IMR-90 (cell line): ENCODE results near the gene COG7. TPM values are rescaled to one million over a fixed set of nuclear protein-coding genes. Genes with fewer than 3 reads are reported as not detected.
A peak's percentile ranks its signal among the peaks of the same experiment; 100 is the strongest.

Source experiments
- ATAC-seq: fragments of 200-7000 bp; cut with Tn5 transposase; 2 replicates; pipeline ENCODE4 v1.9.1; 2020; ENCODE audit warnings: low read depth, mild to moderate bottlenecking, moderate library complexity
- BruUV-seq: library from RNA; stranded (reverse); fragments of 400-500 nt; replicated peaks from 2 replicates; lab custom pipeline; 2021; lab: Mats Ljungman, UMichigan
- CTCF ChIA-PET: fragments of 300-600 bp; formaldehyde crosslinking; extraction: SDS; loops from one replicate; lab custom pipeline; 2021; ENCODE audit warnings: antibody characterized with exemption; lab: Yijun Ruan, JAX
- POLR2A ChIA-PET: fragments of 300-600 bp; sonication (Branson Sonifier 250); formaldehyde crosslinking; loops from one replicate; lab custom pipeline; 2022; ENCODE audit warnings: antibody characterized with exemption; ENCODE audit not compliant: unreplicated experiment; lab: Charles Lee
- DNase-seq: peaks from one replicate; pipeline ENCODE4 v3.0.0; 2013
- H2AFZ ChIP-seq: replicated peaks from 2 replicates; pipeline ENCODE3; 2013; ENCODE audit warnings: low read length, mild to moderate bottlenecking; ENCODE audit not compliant: poor library complexity
- H2AK5ac ChIP-seq: 2 replicates; pipeline ENCODE4 v1.6.1; 2013; ENCODE audit warnings: low read depth, low read length, inconsistent platforms
- H2AK9ac ChIP-seq: replicated peaks from 2 replicates; pipeline ENCODE3; 2013; ENCODE audit warnings: mild to moderate bottlenecking, low read depth, low read length, moderate library complexity; ENCODE audit not compliant: poor library complexity
- H2BK120ac ChIP-seq: 2 replicates; pipeline ENCODE4 v1.6.1; 2013; ENCODE audit warnings: low read depth, low read length, inconsistent platforms
- H2BK15ac ChIP-seq: 3 replicates; pipeline ENCODE4 v1.6.1; 2013; ENCODE audit warnings: low read depth, low read length, inconsistent platforms
- H2BK20ac ChIP-seq: 2 replicates; pipeline ENCODE4 v1.6.1; 2013; ENCODE audit warnings: low read depth, mild to moderate bottlenecking, inconsistent platforms, low read length, moderate library complexity
- H2BK5ac ChIP-seq: 2 replicates; pipeline ENCODE4 v1.6.1; 2013; ENCODE audit warnings: mild to moderate bottlenecking, low read depth, low read length, inconsistent platforms; ENCODE audit not compliant: poor library complexity, severe bottlenecking
- H3K14ac ChIP-seq: replicated peaks from 2 replicates; pipeline ENCODE4 v1.6.1; 2013; ENCODE audit warnings: low read depth, low read length, inconsistent platforms
- H3K18ac ChIP-seq: 2 replicates; pipeline ENCODE4 v1.6.1; 2013; ENCODE audit warnings: low read depth, low read length, control low read depth
- H3K23ac ChIP-seq: 2 replicates; pipeline ENCODE4 v1.6.1; 2013; ENCODE audit warnings: low read depth, low read length, inconsistent platforms
- H3K27ac ChIP-seq: 2 replicates; pipeline ENCODE4 v1.5.1; 2013; ENCODE audit warnings: mild to moderate bottlenecking, control low read depth, low read length; ENCODE audit not compliant: insufficient read depth
- H3K27me3 ChIP-seq: 2 replicates; pipeline ENCODE4 v1.6.1; 2013; ENCODE audit warnings: low read length; ENCODE audit not compliant: control insufficient read depth, insufficient read depth
- H3K36me3 ChIP-seq: 2 replicates; pipeline ENCODE4 v1.6.1; 2013; ENCODE audit warnings: low read length, mixed read lengths; ENCODE audit not compliant: control insufficient read depth, insufficient read depth
- H3K4ac ChIP-seq: 2 replicates; pipeline ENCODE4 v1.6.1; 2013; ENCODE audit warnings: low read depth, low read length, inconsistent platforms
- H3K4me1 ChIP-seq: 2 replicates; pipeline ENCODE4 v1.6.1; 2013; ENCODE audit warnings: low read length, mixed read lengths; ENCODE audit not compliant: control insufficient read depth, insufficient read depth
- H3K4me2 ChIP-seq: 2 replicates; pipeline ENCODE4 v1.6.1; 2013; ENCODE audit warnings: low read depth, mild to moderate bottlenecking, control low read depth, low read length, moderate library complexity
- H3K4me3 ChIP-seq: 2 replicates; pipeline ENCODE4 v1.5.1; 2013; ENCODE audit warnings: low read depth, mild to moderate bottlenecking, control low read depth, low read length, moderate library complexity; ENCODE audit not compliant: insufficient read depth
- H3K56ac ChIP-seq: 2 replicates; pipeline ENCODE4 v1.6.1; 2013; ENCODE audit warnings: low read length, inconsistent platforms; ENCODE audit not compliant: insufficient read depth; ENCODE audit errors: extremely low read depth
- H3K79me1 ChIP-seq, 2 experiments: 2 replicates each; pipeline ENCODE4 v1.6.1; 2013; ENCODE audit warnings: low read length in 2 of 2, inconsistent platforms in 1 of 2, low read depth in 1 of 2
- H3K9ac ChIP-seq: 2 replicates; pipeline ENCODE4 v1.6.1; 2013; ENCODE audit warnings: low read depth, low read length, control low read depth
- H3K9me1 ChIP-seq: 2 replicates; pipeline ENCODE4 v1.6.1; 2013; ENCODE audit warnings: low read length, inconsistent platforms; ENCODE audit not compliant: insufficient read depth
- H3K9me3 ChIP-seq: 2 replicates; pipeline ENCODE4 v1.6.1; 2013; ENCODE audit warnings: low read length; ENCODE audit not compliant: control insufficient read depth, insufficient read depth
- H4K20me1 ChIP-seq: 2 replicates; pipeline ENCODE4 v1.6.1; 2013; ENCODE audit warnings: low read length, inconsistent platforms; ENCODE audit not compliant: insufficient read depth
- H4K5ac ChIP-seq: 2 replicates; pipeline ENCODE4 v1.6.1; 2013; ENCODE audit warnings: mild to moderate bottlenecking, low read depth, low read length, control low read depth
- H4K8ac ChIP-seq, 2 experiments: 2 replicates each; pipeline ENCODE4 v1.6.1; 2013; ENCODE audit warnings: low read depth in 2 of 2, low read length in 2 of 2, control low read depth in 1 of 2, inconsistent platforms in 1 of 2
- H4K91ac ChIP-seq: 2 replicates; pipeline ENCODE4 v1.6.1; 2013; ENCODE audit warnings: low read depth, low read length, inconsistent platforms; ENCODE audit not compliant: insufficient read depth
- MAFK ChIP-seq: IDR thresholded peaks from 2 replicates; pipeline ENCODE4 v1.6.1; 2012; ENCODE audit warnings: low read depth, low read length, improper control_type of control experiment
- NFE2L2 ChIP-seq: fragments of 150-350 bp; IDR thresholded peaks from 2 replicates; pipeline ENCODE4 v1.6.1; 2016; ENCODE audit warnings: low read depth, mild to moderate bottlenecking, low read length
- RAD21 ChIP-seq: IDR thresholded peaks from 2 replicates; pipeline ENCODE4 v1.6.1; 2012; ENCODE audit warnings: low read length, improper control_type of control experiment
- RFX5 ChIP-seq: IDR thresholded peaks from 2 replicates; pipeline ENCODE4 v1.8.0; 2012; ENCODE audit warnings: low read depth, mild to moderate bottlenecking, low read length, moderate library complexity
- WGBS, 2 experiments: methylation state at CpG; one replicate each; pipeline versions ENCODE4 v1.1.5 to v1.1.7; 2013; ENCODE audit warnings: missing lambda C conversion rate in 2 of 2; ENCODE audit not compliant: insufficient read length in 1 of 2; ENCODE audit errors: extremely low coverage in 2 of 2; 5-methylcytosine and 5-hydroxymethylcytosine counted together
- dilution Hi-C: fragments of 300-500 bp; cut with HindIII; formaldehyde crosslinking; loops from one replicate; pipeline ENCODE4 v1.14.3; 2018; ENCODE audit warnings: low sequenced_read_pairs; ENCODE audit not compliant: unreplicated experiment
- in situ Hi-C: fragments of 300-500 bp; cut with MboI; formaldehyde crosslinking; loops from 3 replicates; pipeline ENCODE4 v1.14.3; 2019; ENCODE audit warnings: low sequenced_read_pairs, inconsistent platforms, mixed read lengths
- intact Hi-C: fragments of 100-400 bp; cut with micrococcal nuclease; formaldehyde crosslinking; loops from 2 replicates; pipeline ENCODE4 v1.10.0; 2022
- polyA plus RNA-seq, 3 experiments: library from polyadenylated mRNA; depleted of rRNA; stranded (reverse); fragments of >200 nt; gene quantifications; 2 replicates each; pipeline ENCODE4 v1.2.3, GENCODE V29; 2012; ENCODE audit warnings: low replicate concordance in 1 of 3
- total RNA-seq: library from RNA; depleted of rRNA; stranded (reverse); fragments of >200 nt; gene quantifications from 2 replicates; pipeline ENCODE4 v1.2.3, GENCODE V29; 2012
- TF ChIP-seq, protein P1 (sequence below): fragments of 150-350 bp; IDR thresholded peaks from 2 replicates; pipeline ENCODE4 v1.6.1; 2017; ENCODE audit warnings: mild to moderate bottlenecking, antibody characterized with exemption, low read length, low read depth
- TF ChIP-seq, protein P2 (sequence below): fragments of 150-350 bp; IDR thresholded peaks from 2 replicates; pipeline ENCODE4 v1.6.1; 2016; ENCODE audit warnings: low read depth, mild to moderate bottlenecking, low read length, moderate library complexity, borderline replicate concordance

Gene COG7
- total and polyA plus RNA-seq, 2 of the 4 experiments (the other 2 are of a cell fraction) = 28.5 to 43.7 TPM

DNA sequence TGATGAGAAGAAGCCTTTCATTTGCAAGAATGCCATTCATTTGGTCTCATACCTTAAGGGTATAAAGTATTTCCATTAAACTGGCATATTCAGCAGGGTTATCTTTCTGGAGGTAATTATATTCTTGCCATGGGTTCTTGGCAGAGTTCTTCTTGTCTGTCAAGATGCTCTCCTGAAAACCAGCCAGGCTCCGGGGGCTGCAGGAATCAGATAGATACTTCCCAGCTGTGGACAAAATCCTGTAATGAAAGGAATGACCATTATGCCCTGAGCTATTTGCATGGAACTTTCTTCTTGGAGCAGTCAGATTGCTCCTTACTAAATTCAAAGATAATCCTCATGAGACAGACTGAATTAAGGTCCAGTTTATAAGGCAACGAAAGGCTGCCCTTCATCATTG, 47.0 kb downstream of the COG7 start:
- Histone ChIP-seq H2BK15ac (no peak overlapping the region), H3K79me1 (0 out of 4 replicates have a peak, but pooled peaks cover 0 to 3% of the 10 kb centered on the region in 2 experiments), H3K9ac (no peak overlapping the region), H3K4me3 (no peak overlapping the region), H3K27ac (peak overlapping the region; percentile 8; the same call in 1 of the 2 replicates), H3K9me3 (no peaks in the 10 kb centered on the region), H3K4me2 (no peak overlapping the region), H2AK9ac (no peak overlapping the region), H4K5ac (no peak overlapping the region), H4K91ac (no peak overlapping the region), H3K23ac (no peak overlapping the region), H2BK20ac (no peak overlapping the region), H3K4me1 (peaks cover 16% of the 10 kb centered on the region), H2AK5ac (no peak overlapping the region), H3K14ac (no peak overlapping the region), H3K27me3 (no peaks in the 10 kb centered on the region), H2AFZ (no peak overlapping the region), H3K18ac (no peak overlapping the region; the same call in 1 of the 2 replicates), H4K20me1 (no peaks in the 10 kb centered on the region), H3K56ac (no peak overlapping the region), H3K4ac (no peak overlapping the region), H3K9me1 (peaks cover 9% of the 10 kb centered on the region; the same call in 1 of the 2 replicates), H4K8ac (no peak overlapping the region), H2BK120ac (no peak overlapping the region), H3K36me3 (peaks cover 50% of the 10 kb centered on the region), H2BK5ac (no peak overlapping the region)
- ChIA-PET POLR2A (no interaction called here), CTCF (interaction anchor here (2.0 kb wide), 1 partner anchor 28 kb away, joined by 5 read pairs; no protein-coding TSS in a partner anchor)
- DNase-seq (no peak), ATAC-seq (no peak)
- no CpG with 5 or more reads among the region's 2 CpGs for WGBS, 2 experiments
- in situ Hi-C loops = no loop called here
- dilution Hi-C loops = no loop called here
- BruUV-seq = no TSS peak
- no peak for TF ChIP-seq RFX5
- no peak for TF ChIP-seq MAFK
- TF ChIP-seq, protein P1, sequence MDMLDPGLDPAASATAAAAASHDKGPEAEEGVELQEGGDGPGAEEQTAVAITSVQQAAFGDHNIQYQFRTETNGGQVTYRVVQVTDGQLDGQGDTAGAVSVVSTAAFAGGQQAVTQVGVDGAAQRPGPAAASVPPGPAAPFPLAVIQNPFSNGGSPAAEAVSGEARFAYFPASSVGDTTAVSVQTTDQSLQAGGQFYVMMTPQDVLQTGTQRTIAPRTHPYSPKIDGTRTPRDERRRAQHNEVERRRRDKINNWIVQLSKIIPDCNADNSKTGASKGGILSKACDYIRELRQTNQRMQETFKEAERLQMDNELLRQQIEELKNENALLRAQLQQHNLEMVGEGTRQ = no peak
- TF ChIP-seq RAD21 = no peak
- no peak for TF ChIP-seq NFE2L2
- TF ChIP-seq, protein P2, sequence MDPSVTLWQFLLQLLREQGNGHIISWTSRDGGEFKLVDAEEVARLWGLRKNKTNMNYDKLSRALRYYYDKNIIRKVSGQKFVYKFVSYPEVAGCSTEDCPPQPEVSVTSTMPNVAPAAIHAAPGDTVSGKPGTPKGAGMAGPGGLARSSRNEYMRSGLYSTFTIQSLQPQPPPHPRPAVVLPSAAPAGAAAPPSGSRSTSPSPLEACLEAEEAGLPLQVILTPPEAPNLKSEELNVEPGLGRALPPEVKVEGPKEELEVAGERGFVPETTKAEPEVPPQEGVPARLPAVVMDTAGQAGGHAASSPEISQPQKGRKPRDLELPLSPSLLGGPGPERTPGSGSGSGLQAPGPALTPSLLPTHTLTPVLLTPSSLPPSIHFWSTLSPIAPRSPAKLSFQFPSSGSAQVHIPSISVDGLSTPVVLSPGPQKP = no peak
- intact Hi-C loops = no loop called here
